NCI-H510A (cell line): ENCODE results near the gene ZNF221.
"Not testable (repeated sequence)": the region's sequence is repeated elsewhere in the genome, so short reads cannot be mapped to it uniquely, and the experiment has no call there.

Experiments used
- DNase-seq: peaks from one replicate; lab custom pipeline; 2025; lab: John Stamatoyannopoulos, UW

The ZNF221 gene

DNA sequence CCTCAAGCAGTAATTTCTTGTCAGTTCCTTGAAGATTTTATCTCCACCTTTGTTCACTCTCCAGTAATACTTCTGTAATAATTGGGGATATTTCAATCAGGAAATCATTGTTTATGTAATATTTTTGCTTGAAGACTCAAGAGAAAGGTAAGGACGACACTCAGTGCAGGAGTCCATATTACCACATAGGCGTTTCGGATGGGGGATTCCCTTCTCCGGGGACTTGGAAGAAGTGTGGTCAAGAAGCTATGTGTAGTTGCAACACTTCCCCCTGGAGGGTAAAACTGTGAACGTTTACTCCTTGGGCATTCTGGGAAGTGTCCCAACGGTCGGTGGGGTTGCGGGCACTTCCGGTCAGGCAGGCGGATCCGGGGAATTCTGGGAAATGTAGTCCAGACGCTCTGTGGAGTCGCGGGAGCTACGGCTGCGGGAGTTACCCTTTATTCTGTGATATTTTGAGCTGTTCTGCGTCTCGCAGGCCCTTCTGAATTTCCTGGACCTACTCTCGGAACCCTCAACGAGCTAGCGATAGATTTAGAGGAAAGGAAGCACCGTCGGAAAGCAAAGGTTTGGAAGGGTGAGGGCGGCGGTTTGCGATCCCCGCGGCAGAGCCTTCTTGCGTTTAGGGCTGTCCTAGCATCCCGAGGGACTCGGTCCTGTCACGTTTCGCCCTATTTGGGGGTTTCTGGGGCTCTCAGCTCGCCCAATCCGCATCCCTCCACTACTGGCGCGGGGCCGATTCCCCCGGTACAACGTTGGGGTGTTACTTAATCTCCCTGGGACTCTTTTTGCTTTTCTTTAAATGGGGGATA is at the start of gene ZNF221:
Gene ZNF221 (plus strand): TSS at position 395 of the 812 bp plus-strand sequence. CDS start 11,499 bp downstream, outside the sequence.
- peak; percentile 63 for DNase-seq

- peak; percentile 79 for DNase-seq
These were observed 49.3 kb upstream of the ZNF221 start for GRCh38 chr19:43901395-43902390.

DNA sequence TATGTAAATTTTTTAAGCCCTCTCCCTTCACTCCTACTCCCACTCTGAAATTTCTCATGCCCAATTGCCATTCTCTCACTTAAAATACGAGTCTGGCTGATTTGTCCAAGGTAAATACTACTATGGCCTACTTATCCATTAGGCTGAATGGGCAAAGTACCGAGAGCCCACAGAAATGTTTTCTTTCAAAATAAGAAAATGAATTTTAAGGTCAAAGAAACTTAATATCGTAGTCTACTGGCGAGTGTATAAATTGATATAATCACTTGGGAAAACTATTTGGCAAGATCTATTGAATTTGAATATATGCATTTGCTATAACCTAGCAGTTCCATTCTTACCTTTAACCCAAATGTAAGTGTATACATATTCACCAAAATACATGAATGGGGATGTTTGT is 48.6 kb upstream of the ZNF221 start:
- DNase-seq: no peak

DNA sequence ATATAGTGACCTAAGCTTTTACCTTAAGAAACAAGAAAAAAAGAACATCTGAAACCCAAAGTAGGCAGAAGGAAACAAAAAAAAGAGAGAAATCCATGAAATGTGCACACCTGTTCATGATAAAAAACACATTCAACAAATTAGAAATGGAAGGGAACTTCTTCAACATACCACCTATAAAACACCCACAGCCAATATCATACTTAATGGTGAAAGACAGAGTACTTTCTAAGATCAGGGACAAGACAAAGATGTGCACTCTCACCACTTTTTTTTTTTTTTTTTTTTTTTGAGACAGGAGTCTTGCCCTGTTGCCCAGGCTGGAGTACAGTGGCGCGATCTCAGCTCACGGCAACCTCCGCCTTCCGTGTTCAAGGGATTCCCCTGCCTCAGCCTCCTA is 45.1 kb upstream of the ZNF221 start:
- no peak for DNase-seq

DNA sequence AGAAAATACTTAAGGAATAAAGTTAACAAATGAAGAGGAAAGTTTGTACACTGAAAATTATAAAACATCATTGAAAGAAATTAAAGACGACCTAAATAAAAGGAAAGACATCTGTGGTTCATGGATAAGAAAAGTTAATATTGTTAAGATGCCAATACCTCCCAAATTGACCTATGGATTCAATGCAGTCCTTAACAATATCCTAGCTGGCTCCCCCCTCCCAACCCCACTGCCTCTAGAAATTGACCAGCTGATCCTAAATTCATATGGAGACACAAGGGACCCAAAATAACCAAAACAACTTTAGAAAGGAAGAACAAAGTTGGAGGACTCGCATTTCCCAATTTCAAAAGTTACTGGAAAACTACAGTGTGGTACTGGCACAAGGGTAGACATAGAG is 44.3 kb upstream of the ZNF221 start:
- DNase-seq: no peak

- no peak for DNase-seq
These were observed 42.4 kb upstream of the ZNF221 start for GRCh38 chr19:43908659-43909058.

DNA sequence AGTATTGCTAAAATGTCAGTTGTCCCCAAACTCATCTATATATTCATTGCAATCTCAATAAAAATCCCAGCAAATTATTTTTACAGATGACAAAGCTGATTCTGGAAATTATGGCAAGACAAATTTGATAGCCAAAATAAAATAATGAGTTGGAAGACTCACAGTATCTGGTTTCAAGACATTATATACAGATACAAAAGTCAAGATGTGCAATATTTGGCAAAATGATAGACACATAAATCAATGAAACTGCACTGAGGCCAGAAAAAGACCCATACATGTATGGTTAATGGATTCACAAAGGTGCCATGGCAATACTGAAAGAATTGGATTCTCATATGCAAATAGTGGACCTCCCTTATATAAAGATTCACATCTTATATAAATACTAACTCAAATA is 40.1 kb upstream of the ZNF221 start:
- no peak for DNase-seq

- DNase-seq: no peak
These were observed 37.6 kb upstream of the ZNF221 start for GRCh38 chr19:43913383-43913782.

GRCh38 chr19:43914051-43914450 is 37.0 kb upstream of the ZNF221 start:
- no peak for DNase-seq

DNA sequence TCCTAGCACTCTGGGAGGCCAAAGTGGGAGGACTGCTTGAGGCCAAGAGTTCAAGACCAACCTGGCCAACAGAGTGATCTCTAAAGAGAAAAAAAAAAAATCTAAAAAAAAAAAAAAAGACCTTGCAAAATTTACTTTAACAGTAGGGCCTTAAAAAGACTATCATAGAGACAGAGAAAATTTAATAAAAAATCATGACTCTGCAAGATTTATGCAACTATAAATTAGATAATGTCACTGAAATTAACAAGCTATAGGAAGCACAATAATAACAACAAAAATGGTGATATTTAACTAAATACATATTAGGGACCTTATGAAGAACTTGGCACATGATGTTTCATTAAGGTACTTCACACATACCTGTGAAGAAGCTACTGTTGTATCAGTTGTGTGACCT is 27.2 kb upstream of the ZNF221 start:
- no peak for DNase-seq

- DNase-seq: no peak
These were observed 22.2 kb upstream of the ZNF221 start for GRCh38 chr19:43928820-43929219.

DNA sequence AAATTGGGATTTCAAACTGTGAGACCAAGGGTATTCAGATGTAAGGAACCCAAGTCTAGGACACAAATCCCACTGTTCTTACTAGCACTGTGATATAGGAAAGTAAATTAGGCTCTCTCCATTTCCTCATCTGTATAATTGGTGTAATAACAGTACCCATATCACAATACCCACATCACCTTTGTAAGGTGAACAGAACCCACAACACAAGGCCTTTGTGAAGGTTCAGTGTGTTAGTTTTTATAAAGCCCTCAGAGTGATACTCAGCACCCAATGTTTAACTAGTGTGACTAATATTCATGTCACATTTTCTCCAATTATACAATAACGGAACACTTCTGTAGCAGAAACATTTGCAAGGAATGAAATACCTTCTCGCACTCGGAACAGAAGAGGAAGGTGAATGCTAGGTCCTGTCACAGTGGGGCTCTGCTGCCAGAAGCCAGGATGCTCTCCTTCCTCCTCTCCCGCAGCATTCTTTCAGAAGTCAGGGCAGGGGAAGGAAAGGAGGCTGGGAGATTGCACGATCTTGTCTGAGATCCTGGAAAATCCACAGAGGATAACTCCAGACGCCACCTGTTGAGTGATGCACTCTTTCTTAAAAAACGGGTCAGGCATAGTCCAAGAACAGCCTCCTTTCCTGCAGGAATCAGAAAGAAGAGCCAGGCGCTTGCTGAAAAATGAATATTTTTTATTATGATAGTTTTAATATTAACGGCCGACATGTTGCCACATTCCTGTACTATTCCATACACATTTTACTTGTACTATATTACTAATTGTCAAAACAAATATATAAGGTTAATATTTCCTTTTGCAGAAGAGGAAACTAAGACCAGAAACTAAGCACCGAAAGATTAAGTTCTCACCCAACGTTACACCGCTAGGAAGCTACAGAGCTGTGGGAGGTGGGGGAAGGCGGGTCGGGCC is 16.7 kb upstream of the ZNF221 start:
- no peak for DNase-seq

DNA sequence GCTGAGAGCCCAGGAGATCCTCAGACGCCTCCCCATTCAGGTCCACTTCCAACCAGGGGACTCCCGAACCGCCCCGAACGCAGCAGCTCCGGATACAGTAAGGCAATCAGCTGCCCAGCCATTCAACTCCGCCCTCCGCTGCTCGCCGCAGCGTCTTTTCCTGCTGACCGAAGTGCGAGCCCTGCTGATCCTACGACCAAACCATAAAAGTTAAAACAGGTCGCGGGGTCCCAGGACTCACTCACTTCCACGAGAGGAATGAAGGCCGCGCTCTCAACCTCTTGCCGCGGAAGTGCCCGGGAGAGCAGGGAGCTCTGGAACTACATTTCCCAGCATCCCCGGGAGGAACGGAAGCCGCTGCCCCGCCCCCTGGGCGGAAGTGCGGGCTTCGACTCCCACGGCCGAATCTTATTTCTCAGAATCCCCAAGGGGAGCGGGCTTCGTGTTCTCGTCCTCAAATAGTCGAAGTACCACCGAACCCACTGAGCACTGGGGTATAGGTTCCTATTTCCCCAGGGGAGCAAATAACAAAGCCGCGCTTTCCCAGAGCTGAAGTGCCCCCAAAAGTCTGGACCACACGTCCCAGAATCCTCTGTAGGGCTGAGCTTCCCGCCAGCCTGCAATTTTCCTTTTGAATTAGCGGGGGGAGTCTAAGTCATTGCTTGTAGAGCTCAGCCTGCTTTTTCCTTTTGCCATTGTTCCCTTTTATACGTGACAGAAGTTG is 15.9 kb upstream of the ZNF221 start, which contains the start of gene ZNF45:
Gene ZNF45 (minus strand): TSS at position 298 of the 724 bp plus-strand sequence. CDS start 13,097 bp downstream, outside the sequence.
- peak; percentile 86 for DNase-seq

GRCh38 chr19:43936188-43936587 is 14.8 kb upstream of the ZNF221 start:
- DNase-seq: no peak

GRCh38 chr19:43939557-43940260 is 11.3 kb upstream of the ZNF221 start:
- DNase-seq: no peak

GRCh38 chr19:43940719-43941118 is 10.3 kb upstream of the ZNF221 start:
- no peak for DNase-seq

- DNase-seq: no peak
These were observed 9.8 kb upstream of the ZNF221 start for GRCh38 chr19:43941209-43941608.

- DNase-seq: not testable (repeated sequence)
These were observed 3.6 kb upstream of the ZNF221 start for GRCh38 chr19:43947412-43947811.

GRCh38 chr19:43949803-43950202 is 1.2 kb upstream of the ZNF221 start:
- DNase-seq: not testable (repeated sequence)

DNA sequence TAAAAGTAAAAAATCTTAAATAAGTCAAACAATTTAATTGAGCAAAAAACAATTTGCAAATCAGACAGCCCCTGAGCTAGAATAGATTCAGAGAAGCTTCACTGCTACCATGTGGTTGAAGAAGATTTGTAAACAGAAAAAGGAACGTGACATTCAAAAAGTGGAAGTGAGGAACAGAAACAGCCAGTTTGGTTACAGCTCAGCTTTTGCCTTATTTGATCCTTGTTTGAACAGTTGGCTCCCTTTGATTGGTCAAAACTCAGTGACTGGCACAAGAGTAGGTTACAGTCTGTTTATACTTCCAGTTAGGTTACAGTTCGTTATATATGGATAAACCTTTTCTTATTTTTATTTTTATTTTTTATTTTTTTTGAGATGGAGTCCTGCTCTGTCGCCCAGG is 5.8 kb downstream of the ZNF221 start:
- DNase-seq: no peak
